Measurements from ENCODE around the gene IRAK1BP1. TPM values are rescaled to one million over a fixed set of nuclear protein-coding genes. Genes with fewer than 3 reads are reported as not detected.

Gene IRAK1BP1
- total and polyA plus RNA-seq, 9 of the 15 experiments (the other 6 are each of a cell fraction or from before 2014, with no cell fraction given): 1.8 to 3.7 (median 2.1) TPM

DNA sequence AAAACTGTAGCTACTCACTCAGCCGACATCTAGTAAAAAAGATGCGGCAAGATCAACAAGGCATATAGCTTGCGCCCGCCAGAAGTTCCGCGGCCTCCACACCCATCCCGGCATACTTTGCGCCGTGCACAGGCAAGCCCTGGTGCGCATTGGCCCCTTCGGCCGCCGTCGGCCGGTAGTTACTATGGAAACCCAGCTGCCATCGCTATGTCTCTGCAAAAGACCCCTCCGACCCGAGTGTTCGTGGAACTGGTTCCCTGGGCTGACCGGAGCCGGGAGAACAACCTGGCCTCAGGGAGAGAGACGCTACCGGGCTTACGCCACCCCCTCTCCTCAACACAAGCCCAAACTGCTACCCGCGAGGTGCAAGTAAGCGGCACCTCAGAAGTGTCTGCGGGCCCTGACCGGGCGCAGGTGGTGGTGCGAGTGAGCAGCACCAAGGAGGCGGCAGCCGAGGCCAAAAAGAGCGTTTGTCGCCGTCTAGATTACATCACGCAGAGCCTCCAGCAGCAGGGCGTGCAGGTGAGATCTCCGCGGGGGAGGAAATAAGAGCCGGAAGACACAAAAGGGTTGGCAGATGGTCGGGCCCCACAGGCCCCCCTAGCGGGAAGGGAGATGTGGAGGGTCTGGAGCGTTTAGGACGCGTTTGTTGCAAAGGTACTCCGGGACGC is at the start of gene IRAK1BP1 (continued):
- no peak for TF ChIP-seq FOXP1 (CRISPR knock-in tag; IDR thresholded peaks at IDR 0.05)
- TF ChIP-seq ILK (tag; IDR thresholded peaks at IDR 0.05; ENCODE audit: borderline replicate concordance, low read depth): no peak
- TF ChIP-seq TCF7L2 (IDR thresholded peaks at IDR 0.05; ENCODE audit: low read depth, low read length): no peak
- TF ChIP-seq CCAR2 (IDR thresholded peaks at IDR 0.05; ENCODE audit: low read depth, low read length): no peak
- no peak for TF ChIP-seq EHMT2 (IDR thresholded peaks at IDR 0.05)
- peak; percentile 48; the same call in 1 of the 2 replicates for TF ChIP-seq MYNN (IDR thresholded peaks at IDR 0.05)
- TF ChIP-seq MYNN (CRISPR knock-in tag; IDR thresholded peaks at IDR 0.05): no peak
- TF ChIP-seq MEIS2 (IDR thresholded peaks at IDR 0.05; ENCODE audit: partially characterized antibody): no peak
- no peak for TF ChIP-seq ZNF354B (CRISPR knock-in tag; IDR thresholded peaks at IDR 0.05)
- TF ChIP-seq, protein P1, sequence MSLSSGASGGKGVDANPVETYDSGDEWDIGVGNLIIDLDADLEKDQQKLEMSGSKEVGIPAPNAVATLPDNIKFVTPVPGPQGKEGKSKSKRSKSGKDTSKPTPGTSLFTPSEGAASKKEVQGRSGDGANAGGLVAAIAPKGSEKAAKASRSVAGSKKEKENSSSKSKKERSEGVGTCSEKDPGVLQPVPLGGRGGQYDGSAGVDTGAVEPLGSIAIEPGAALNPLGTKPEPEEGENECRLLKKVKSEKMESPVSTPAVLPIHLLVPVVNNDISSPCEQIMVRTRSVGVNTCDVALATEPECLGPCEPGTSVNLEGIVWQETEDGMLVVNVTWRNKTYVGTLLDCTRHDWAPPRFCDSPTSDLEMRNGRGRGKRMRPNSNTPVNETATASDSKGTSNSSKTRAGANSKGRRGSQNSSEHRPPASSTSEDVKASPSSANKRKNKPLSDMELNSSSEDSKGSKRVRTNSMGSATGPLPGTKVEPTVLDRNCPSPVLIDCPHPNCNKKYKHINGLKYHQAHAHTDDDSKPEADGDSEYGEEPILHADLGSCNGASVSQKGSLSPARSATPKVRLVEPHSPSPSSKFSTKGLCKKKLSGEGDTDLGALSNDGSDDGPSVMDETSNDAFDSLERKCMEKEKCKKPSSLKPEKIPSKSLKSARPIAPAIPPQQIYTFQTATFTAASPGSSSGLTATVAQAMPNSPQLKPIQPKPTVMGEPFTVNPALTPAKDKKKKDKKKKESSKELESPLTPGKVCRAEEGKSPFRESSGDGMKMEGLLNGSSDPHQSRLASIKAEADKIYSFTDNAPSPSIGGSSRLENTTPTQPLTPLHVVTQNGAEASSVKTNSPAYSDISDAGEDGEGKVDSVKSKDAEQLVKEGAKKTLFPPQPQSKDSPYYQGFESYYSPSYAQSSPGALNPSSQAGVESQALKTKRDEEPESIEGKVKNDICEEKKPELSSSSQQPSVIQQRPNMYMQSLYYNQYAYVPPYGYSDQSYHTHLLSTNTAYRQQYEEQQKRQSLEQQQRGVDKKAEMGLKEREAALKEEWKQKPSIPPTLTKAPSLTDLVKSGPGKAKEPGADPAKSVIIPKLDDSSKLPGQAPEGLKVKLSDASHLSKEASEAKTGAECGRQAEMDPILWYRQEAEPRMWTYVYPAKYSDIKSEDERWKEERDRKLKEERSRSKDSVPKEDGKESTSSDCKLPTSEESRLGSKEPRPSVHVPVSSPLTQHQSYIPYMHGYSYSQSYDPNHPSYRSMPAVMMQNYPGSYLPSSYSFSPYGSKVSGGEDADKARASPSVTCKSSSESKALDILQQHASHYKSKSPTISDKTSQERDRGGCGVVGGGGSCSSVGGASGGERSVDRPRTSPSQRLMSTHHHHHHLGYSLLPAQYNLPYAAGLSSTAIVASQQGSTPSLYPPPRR (CRISPR knock-in tag; IDR thresholded peaks at IDR 0.05; ENCODE audit: borderline replicate concordance): no peak
- peak; percentile 70 for TF ChIP-seq POLR2A (conservative IDR thresholded peaks at IDR 0.05)
- peak; percentile 72 to 76 for TF ChIP-seq NRF1 (conservative IDR thresholded peaks at IDR 0.05 in 1 of 2, IDR thresholded peaks at IDR 0.05 in 1 of 2)
- no peak for TF ChIP-seq CREB3L1 (IDR thresholded peaks at IDR 0.05; ENCODE audit: borderline replicate concordance, low read depth)
- no peak for TF ChIP-seq NFXL1 (CRISPR knock-in tag; IDR thresholded peaks at IDR 0.05)
- TF ChIP-seq PHB (CRISPR knock-in tag; IDR thresholded peaks at IDR 0.05): no peak
- TF ChIP-seq HNRNPLL (IDR thresholded peaks at IDR 0.05; ENCODE audit: low read depth, low read length, poor library complexity, severe bottlenecking): peak; percentile 65
- peak; percentile 56 for TF ChIP-seq TAF1 (IDR thresholded peaks at IDR 0.05; ENCODE audit: control insufficient read depth, extremely low read depth, insufficient read depth, low read length, severe bottlenecking)
- TF ChIP-seq THRB (CRISPR knock-in tag; conservative IDR thresholded peaks at IDR 0.05): no peak
- TF ChIP-seq RFX5 (IDR thresholded peaks at IDR 0.05; ENCODE audit: low read depth, low read length): no peak
- TF ChIP-seq ZNF316 (IDR thresholded peaks at IDR 0.05): no peak
- TF ChIP-seq MAX (CRISPR knock-in tag; IDR thresholded peaks at IDR 0.05): no peak

All from K562 (cell line).